HEK293 (cell line): Measurements from ENCODE around the gene HLA-A.

ENCODE experiments used
- AEBP2 ChIP-seq: fragments of 450-650 bp; formaldehyde crosslinking; IDR thresholded peaks from 2 replicates; pipeline ENCODE4 v1.5.1; 2016; ENCODE audit warnings: missing biosample characterization, missing genetic modification characterization, borderline replicate concordance
- KLF9 ChIP-seq: fragments of 450-650 bp; formaldehyde crosslinking; IDR thresholded peaks from 2 replicates; pipeline ENCODE4 v1.5.1; 2016; ENCODE audit warnings: missing biosample characterization, missing genetic modification characterization, low read depth
- PATZ1 ChIP-seq: fragments of 450-650 bp; formaldehyde crosslinking; IDR thresholded peaks from 2 replicates; pipeline ENCODE4 v1.5.1; 2016; ENCODE audit warnings: missing biosample characterization, missing genetic modification characterization
- PRDM10 ChIP-seq: fragments of 450-650 bp; formaldehyde crosslinking; IDR thresholded peaks from 2 replicates; pipeline ENCODE4 v1.5.1; 2016; ENCODE audit warnings: missing biosample characterization, missing genetic modification characterization
- YY1 ChIP-seq: fragments of 450-650 bp; formaldehyde crosslinking; IDR thresholded peaks from 2 replicates; pipeline ENCODE4 v1.5.1; 2018; ENCODE audit warnings: missing biosample characterization, missing genetic modification characterization
- ZBTB17 ChIP-seq: fragments of 450-650 bp; formaldehyde crosslinking; IDR thresholded peaks from 2 replicates; pipeline ENCODE4 v1.5.1; 2016; ENCODE audit warnings: missing biosample characterization, missing genetic modification characterization
- ZBTB7A ChIP-seq: fragments of 450-650 bp; formaldehyde crosslinking; IDR thresholded peaks from 2 replicates; pipeline ENCODE4 v1.5.1; 2016; ENCODE audit warnings: low read depth, missing biosample characterization, missing genetic modification characterization
- ZNF239 ChIP-seq: fragments of 450-650 bp; formaldehyde crosslinking; IDR thresholded peaks from 2 replicates; pipeline ENCODE4 v1.5.1; 2016; ENCODE audit warnings: missing biosample characterization, missing genetic modification characterization
- ZNF335 ChIP-seq: fragments of 450-650 bp; formaldehyde crosslinking; conservative IDR thresholded peaks from 2 replicates; pipeline ENCODE4 v1.5.1; 2016; ENCODE audit warnings: missing biosample characterization, missing genetic modification characterization
- ZNF473 ChIP-seq: fragments of 450-650 bp; formaldehyde crosslinking; IDR thresholded peaks from 2 replicates; pipeline ENCODE4 v1.5.1; 2017; ENCODE audit warnings: missing biosample characterization, missing genetic modification characterization
- ZNF561 ChIP-seq: fragments of 450-650 bp; IDR thresholded peaks from 2 replicates; pipeline ENCODE4 v1.5.1; 2018; ENCODE audit warnings: missing biosample characterization, missing genetic modification characterization, borderline replicate concordance
- ZNF660 ChIP-seq: fragments of 450-650 bp; IDR thresholded peaks from 2 replicates; pipeline ENCODE4 v1.5.1; 2018; ENCODE audit warnings: missing biosample characterization, mild to moderate bottlenecking, missing genetic modification characterization
- ZXDB ChIP-seq: fragments of 450-650 bp; formaldehyde crosslinking; IDR thresholded peaks from 2 replicates; pipeline ENCODE4 v1.5.1; 2016; ENCODE audit warnings: missing biosample characterization, missing genetic modification characterization
- TF ChIP-seq, protein P1 (sequence below): fragments of 450-650 bp; formaldehyde crosslinking; IDR thresholded peaks from 2 replicates; pipeline ENCODE4 v1.5.1; 2016; ENCODE audit warnings: missing biosample characterization, missing genetic modification characterization
- TF ChIP-seq, protein P2 (sequence below): fragments of 450-650 bp; formaldehyde crosslinking; optimal IDR thresholded peaks from 2 replicates; pipeline ENCODE3; 2016; ENCODE audit warnings: missing biosample characterization, mild to moderate bottlenecking, missing genetic modification characterization
- TF ChIP-seq, protein P3 (sequence below): fragments of 450-650 bp; formaldehyde crosslinking; IDR thresholded peaks from 2 replicates; pipeline ENCODE4 v1.5.1; 2017; ENCODE audit warnings: missing biosample characterization, missing genetic modification characterization
- TF ChIP-seq, protein P4 (sequence below): fragments of 450-650 bp; formaldehyde crosslinking; IDR thresholded peaks from 2 replicates; pipeline ENCODE4 v1.5.1; 2017; ENCODE audit warnings: missing biosample characterization, missing genetic modification characterization
- TF ChIP-seq, protein P5 (sequence below): fragments of 450-650 bp; formaldehyde crosslinking; IDR thresholded peaks from 2 replicates; pipeline ENCODE4 v1.5.1; 2016; ENCODE audit warnings: missing biosample characterization, missing genetic modification characterization

Gene HLA-A

DNA sequence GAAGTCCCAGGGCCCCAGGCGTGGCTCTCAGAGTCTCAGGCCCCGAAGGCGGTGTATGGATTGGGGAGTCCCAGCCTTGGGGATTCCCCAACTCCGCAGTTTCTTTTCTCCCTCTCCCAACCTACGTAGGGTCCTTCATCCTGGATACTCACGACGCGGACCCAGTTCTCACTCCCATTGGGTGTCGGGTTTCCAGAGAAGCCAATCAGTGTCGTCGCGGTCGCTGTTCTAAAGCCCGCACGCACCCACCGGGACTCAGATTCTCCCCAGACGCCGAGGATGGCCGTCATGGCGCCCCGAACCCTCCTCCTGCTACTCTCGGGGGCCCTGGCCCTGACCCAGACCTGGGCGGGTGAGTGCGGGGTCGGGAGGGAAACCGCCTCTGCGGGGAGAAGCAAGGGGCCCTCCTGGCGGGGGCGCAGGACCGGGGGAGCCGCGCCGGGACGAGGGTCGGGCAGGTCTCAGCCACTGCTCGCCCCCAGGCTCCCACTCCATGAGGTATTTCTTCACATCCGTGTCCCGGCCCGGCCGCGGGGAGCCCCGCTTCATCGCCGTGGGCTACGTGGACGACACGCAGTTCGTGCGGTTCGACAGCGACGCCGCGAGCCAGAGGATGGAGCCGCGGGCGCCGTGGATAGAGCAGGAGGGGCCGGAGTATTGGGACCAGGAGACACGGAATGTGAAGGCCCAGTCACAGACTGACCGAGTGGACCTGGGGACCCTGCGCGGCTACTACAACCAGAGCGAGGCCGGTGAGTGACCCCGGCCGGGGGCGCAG, at the start of gene HLA-A (continued):
- TF ChIP-seq PRDM10 (tag by site-specific recombination) (peak; percentile 6; the same call in 1 of the 2 replicates), ZNF561 (tag by site-specific recombination) (peak; percentile 12; the same call in 1 of the 2 replicates), PATZ1 (tag by site-specific recombination) (peak; percentile 71), ZNF660 (tag by site-specific recombination) (0 out of 2 replicates have a peak, but pooled peaks have one; percentile 25), ZBTB17 (peak; percentile 54), ZNF473 (tag by site-specific recombination) (no peak), AEBP2 (tag by site-specific recombination) (no peak), ZNF239 (tag by site-specific recombination) (0 out of 2 replicates have a peak, but pooled peaks have one; percentile 33), ZNF335 (peak; percentile 49; the same call in 1 of the 2 replicates), ZXDB (0 out of 2 replicates have a peak, but pooled peaks have one; percentile 37), ZBTB7A (tag by site-specific recombination) (0 out of 2 replicates have a peak, but pooled peaks have one; percentile 28), KLF9 (tag by site-specific recombination) (no peak), YY1 (tag by site-specific recombination) (peak; percentile 76)
- TF ChIP-seq, protein P1, sequence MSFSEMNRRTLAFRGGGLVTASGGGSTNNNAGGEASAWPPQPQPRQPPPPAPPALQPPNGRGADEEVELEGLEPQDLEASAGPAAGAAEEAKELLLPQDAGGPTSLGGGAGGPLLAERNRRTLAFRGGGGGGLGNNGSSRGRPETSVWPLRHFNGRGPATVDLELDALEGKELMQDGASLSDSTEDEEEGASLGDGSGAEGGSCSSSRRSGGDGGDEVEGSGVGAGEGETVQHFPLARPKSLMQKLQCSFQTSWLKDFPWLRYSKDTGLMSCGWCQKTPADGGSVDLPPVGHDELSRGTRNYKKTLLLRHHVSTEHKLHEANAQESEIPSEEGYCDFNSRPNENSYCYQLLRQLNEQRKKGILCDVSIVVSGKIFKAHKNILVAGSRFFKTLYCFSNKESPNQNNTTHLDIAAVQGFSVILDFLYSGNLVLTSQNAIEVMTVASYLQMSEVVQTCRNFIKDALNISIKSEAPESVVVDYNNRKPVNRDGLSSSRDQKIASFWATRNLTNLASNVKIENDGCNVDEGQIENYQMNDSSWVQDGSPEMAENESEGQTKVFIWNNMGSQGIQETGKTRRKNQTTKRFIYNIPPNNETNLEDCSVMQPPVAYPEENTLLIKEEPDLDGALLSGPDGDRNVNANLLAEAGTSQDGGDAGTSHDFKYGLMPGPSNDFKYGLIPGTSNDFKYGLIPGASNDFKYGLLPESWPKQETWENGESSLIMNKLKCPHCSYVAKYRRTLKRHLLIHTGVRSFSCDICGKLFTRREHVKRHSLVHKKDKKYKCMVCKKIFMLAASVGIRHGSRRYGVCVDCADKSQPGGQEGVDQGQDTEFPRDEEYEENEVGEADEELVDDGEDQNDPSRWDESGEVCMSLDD (tag by site-specific recombination): 0 out of 2 replicates have a peak, but pooled peaks have one; percentile 46
- TF ChIP-seq, protein P2, sequence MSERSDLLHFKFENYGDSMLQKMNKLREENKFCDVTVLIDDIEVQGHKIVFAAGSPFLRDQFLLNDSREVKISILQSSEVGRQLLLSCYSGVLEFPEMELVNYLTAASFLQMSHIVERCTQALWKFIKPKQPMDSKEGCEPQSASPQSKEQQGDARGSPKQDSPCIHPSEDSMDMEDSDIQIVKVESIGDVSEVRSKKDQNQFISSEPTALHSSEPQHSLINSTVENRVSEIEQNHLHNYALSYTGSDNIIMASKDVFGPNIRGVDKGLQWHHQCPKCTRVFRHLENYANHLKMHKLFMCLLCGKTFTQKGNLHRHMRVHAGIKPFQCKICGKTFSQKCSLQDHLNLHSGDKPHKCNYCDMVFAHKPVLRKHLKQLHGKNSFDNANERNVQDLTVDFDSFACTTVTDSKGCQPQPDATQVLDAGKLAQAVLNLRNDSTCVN (tag by site-specific recombination): peak; percentile 50
- TF ChIP-seq, protein P3, sequence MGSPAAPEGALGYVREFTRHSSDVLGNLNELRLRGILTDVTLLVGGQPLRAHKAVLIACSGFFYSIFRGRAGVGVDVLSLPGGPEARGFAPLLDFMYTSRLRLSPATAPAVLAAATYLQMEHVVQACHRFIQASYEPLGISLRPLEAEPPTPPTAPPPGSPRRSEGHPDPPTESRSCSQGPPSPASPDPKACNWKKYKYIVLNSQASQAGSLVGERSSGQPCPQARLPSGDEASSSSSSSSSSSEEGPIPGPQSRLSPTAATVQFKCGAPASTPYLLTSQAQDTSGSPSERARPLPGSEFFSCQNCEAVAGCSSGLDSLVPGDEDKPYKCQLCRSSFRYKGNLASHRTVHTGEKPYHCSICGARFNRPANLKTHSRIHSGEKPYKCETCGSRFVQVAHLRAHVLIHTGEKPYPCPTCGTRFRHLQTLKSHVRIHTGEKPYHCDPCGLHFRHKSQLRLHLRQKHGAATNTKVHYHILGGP (tag by site-specific recombination): no peak
- TF ChIP-seq, protein P4, sequence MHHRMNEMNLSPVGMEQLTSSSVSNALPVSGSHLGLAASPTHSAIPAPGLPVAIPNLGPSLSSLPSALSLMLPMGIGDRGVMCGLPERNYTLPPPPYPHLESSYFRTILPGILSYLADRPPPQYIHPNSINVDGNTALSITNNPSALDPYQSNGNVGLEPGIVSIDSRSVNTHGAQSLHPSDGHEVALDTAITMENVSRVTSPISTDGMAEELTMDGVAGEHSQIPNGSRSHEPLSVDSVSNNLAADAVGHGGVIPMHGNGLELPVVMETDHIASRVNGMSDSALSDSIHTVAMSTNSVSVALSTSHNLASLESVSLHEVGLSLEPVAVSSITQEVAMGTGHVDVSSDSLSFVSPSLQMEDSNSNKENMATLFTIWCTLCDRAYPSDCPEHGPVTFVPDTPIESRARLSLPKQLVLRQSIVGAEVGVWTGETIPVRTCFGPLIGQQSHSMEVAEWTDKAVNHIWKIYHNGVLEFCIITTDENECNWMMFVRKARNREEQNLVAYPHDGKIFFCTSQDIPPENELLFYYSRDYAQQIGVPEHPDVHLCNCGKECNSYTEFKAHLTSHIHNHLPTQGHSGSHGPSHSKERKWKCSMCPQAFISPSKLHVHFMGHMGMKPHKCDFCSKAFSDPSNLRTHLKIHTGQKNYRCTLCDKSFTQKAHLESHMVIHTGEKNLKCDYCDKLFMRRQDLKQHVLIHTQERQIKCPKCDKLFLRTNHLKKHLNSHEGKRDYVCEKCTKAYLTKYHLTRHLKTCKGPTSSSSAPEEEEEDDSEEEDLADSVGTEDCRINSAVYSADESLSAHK (tag by site-specific recombination): 0 out of 2 replicates have a peak, but pooled peaks have one; percentile 52
- TF ChIP-seq, protein P5, sequence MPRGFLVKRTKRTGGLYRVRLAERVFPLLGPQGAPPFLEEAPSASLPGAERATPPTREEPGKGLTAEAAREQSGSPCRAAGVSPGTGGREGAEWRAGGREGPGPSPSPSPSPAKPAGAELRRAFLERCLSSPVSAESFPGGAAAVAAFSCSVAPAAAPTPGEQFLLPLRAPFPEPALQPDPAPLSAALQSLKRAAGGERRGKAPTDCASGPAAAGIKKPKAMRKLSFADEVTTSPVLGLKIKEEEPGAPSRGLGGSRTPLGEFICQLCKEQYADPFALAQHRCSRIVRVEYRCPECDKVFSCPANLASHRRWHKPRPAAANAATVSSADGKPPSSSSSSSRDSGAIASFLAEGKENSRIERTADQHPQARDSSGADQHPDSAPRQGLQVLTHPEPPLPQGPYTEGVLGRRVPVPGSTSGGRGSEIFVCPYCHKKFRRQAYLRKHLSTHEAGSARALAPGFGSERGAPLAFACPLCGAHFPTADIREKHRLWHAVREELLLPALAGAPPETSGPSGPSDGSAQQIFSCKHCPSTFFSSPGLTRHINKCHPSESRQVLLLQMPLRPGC (tag by site-specific recombination): no peak
